GM18505 (cell line): ENCODE results near the gene SPATA16.
"Not testable (repeated sequence)": the region's sequence is repeated elsewhere in the genome, so short reads cannot be mapped to it uniquely, and the experiment has no call there.

Experiments used
- ATAC-seq: cut with Tn5 transposase; IDR thresholded peaks from one replicate; pipeline ENCODE4 v1.9.1; 2021; ENCODE audit not compliant: unreplicated experiment
- POLR2A ChIP-seq: IDR thresholded peaks from 4 replicates; pipeline ENCODE4 v1.6.1; 2011; ENCODE audit warnings: borderline replicate concordance; ENCODE audit not compliant: insufficient read depth, insufficient read length; ENCODE audit errors: extremely low read depth

SPATA16 gene

DNA sequence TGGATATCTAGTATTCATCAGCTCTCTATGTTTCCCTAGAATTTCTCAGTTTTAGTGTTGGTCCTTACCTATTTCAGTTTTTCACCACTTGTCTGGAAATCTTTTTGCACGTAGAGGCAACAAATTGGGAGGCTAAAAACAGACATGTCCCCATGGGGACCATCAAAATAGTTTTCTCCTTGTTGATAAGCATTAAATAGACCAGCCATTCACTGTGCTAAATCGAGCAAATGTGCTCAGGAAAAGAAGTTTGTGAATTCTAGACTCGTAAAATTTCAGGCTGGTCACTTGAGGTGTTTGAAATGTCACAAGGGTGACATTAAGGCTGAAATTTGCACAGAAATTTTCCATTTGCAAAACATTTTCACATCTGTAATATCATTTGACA, 102.6 kb downstream of the SPATA16 start:
- no peak for ATAC-seq
- TF ChIP-seq POLR2A: no peak

DNA sequence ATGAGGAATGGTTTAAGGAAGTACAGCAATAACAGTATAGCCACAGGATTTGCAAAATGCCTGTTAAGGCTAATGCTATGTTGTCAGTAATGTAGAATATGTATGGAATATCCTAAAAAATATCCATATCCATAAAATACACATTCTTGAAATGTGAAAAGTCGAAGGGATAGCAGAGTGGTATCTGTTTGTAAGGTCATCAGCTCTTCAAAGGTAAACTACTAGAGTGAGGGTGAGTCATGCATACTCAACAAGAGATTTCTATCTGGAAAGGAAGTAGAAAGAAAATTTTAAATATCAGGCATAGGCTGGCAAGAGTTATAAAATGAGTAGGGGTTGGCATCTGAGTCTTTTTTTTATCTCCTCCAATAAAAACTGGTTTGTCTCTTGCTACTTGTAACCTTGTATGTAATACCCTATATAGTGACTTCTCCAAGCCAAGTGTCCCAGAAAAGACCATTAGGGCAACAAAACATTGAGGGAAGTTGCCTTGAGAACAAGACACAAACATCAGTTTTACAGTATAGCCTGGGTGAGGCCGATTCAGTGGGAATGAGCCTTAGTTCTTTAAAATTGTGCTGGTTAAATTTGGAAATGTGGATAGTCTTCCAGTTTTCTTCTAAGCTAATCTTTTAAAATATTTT, 103.1 kb downstream of the SPATA16 start:
- TF ChIP-seq POLR2A: no peak
- ATAC-seq: no peak

DNA sequence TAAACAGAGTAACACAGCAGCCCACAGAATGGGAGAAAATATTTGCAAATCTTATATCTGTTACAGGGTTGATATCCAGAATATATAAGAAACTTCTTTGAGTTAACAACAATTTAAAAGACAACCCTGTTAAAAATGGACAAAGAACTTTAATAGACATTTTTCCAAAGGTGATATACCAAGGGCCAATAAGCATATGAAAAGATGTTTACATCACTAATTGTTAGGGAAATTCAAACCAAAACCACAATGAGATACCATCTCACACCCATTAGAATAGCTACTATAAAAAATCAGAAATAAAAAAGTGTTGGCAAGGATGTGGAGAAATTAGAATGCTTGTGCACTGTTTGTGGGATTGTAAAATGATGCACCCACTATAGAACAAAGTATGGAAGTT, 110.8 kb downstream of the SPATA16 start:
- no peak for ATAC-seq
- no peak for TF ChIP-seq POLR2A

DNA sequence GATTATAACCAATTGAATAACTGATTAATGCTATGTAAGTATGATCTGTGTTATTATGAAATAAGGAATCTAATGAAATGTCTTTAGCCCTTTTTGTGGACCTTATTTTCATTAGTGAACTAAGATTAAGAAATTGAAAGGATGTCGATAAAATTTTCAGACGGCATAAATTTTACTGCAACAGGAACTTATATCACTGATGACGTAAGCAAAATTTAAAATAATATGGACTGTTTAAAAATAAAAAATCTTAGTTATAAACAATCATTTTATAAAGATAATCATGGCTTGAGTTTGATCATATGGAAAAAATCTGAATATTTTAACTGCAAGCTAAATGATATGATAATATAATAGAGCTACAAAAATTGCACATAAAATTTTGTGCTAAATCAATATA, 112.7 kb downstream of the SPATA16 start:
- no peak for ATAC-seq
- TF ChIP-seq POLR2A: no peak

DNA sequence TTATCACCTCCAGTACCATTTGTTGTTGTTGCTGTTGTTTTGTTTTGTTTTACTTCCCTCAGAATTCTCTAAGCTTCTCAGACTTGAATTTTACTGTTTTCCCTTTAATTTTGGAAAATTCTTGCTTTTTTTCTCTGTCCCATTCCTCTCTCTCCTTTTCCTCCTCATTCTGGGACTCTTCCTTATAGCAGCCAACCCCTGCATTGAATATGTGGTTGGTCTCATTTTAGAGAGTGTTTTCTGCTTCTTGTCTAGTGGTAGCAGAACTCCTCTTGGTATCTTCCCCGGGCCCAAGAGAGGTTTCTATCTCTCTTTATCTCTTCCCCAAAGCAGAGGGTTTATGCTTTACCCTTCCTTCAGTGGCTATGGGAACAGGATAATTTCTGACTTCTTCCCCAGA, 113.6 kb downstream of the SPATA16 start:
- TF ChIP-seq POLR2A: no peak
- no peak for ATAC-seq

DNA sequence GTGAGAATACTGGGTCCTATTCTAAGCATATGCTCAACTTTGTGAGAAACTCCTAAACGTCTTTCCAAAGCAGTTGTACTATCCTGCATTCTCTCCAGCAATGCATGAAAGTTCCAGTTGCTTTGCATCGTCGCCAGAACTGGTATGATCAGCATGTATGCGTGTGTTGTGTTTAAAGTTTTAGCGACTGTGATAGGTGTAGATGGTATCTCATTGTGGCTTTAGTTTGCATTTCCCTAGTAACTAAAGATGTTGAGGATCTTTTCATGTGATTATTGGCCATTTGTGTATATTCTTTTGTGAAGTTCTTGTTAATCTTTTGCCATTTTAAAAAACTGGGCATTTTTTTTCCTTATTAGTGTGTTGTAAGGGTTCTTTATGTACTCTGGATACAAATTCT, 115.1 kb downstream of the SPATA16 start:
- no peak for ATAC-seq
- no peak for TF ChIP-seq POLR2A

DNA sequence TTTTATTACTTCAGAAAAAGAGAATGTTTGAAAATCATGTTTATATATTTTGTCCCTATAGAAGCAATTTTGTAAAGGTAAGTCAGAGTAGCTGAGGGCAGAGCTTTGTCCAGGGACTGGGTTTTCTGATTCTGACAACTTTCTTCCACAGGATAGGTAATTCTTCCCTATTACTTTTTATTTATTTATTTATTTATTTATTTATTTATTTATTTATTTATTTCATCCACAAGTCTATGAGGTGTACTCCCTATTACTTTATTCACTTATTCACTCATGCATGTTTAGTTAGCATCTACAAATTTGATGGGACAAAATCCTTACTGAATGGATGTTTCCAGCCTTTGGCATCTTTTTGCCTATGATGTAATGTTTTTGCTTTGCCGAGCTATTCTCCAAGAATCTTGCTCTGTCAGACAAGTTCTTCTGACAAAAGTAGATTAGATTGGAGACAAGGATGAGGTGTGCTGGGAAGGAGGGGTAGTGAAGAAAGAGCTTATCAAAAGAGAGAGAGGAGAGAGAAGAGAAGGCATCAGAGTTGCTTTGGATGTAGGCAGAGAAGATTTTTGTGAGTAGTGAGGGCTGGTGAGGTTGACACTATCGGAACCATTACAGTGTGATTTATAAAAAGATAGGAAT, 119.4 kb downstream of the SPATA16 start:
- no peak for TF ChIP-seq POLR2A
- no peak for ATAC-seq

DNA sequence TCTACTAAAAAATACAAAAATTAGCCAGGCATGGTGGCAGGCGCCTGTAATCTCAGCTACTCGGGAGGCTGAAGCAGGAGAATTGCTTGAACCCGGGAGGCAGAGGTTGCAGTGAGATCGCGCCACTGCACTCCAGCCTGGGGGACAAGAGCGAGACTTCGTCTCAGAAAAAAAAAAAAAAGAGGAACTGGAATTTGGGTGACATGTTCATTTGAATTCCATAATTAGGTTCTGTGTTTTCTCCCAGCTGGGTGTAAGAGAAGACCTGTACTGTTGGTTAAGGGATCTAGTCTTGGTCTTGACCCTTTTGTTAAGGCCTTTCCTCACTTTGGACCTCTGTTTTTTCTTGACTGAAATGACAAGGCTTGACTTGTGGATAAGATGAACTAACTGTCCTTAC, 120.9 kb downstream of the SPATA16 start:
- ATAC-seq: not testable (repeated sequence)

DNA sequence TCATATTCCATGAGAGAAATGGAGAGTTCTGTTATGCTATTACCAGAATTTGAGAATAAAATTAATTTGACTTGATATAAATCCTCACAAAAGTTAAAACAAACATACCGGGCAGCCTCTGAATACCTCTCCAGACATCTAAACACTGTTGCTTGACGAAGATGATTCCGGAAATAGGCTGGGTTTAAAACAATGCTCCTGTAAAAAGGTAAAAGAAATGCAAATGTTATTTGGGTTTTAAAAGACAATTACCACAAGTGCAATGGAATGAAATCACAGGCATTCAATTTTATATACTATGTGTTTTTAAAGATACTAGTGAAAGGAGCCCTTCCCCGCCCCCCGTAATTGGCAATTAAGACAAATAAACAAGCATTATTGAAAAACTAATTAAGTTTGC, 121.7 kb downstream of the SPATA16 start:
- no peak for TF ChIP-seq POLR2A
- ATAC-seq: no peak

DNA sequence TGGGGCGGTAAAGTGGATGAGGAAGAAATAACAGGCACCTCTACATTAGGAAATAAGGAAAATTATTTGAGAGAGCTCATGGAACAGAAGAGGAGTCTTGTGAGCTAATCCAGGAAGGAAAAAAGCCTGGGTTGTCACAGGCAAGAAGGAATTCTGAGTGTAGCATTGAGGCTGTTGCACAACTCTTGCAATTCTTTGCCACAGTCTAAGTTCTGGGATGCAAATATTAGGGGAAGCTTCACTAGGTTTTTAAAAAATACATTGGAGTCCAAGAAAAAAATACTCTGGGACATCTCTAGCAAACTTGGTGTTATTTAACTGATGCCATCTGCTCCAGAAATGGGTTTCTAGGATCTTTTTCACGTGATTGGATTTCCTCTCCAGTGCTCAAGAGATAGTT, 122.3 kb downstream of the SPATA16 start:
- no peak for ATAC-seq
- no peak for TF ChIP-seq POLR2A

DNA sequence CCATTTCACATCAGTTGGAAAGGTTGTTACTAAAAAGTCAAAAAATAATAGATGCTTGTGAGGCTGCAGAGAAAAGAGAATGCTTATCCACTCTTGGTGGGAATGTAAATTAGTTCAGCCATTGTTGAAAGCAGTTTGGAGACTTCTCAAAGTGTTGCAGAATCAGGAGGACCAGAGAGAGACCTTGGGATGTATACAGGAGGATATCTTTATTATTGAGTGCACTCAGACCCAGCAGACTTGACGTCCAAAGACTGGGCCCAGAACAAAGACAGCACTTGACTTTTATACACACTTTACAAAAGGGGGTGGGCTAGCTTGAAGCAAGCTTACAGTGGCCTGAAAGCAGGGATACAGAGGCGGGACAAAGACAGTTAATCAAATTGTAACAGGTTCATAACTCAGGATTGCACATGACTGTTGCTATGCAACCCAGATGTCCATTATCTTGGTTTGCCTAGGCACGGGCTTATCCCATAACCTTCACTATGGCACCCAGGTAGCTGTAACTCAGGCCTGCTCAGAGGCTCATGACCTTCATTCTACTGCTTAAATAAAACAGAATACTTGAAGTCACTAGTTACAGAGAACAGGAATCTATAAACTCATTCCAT, 127.7 kb downstream of the SPATA16 start:
- no peak for TF ChIP-seq POLR2A

DNA sequence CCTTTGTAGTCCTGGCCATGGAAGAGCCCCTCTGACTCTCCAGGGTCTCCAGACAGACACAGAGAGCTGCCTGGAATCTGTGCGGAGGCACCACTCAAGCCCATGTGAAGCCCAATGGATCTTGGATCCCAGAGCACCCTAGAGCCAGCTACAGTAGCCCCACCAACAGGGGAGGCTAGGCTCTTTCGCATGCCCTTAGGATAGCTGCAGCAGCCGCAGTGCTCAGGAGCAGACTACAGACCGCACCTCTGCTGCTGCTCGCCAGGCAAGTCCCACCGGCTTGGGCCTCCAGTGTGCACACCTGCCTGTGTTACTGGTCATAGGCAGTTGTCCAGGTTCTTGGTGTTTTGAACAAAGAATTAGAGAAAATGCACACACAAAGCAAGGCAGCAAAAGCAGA, 131.6 kb downstream of the SPATA16 start:
- no peak for TF ChIP-seq POLR2A
- ATAC-seq: no peak

More for the DNA sequence above, 127.7 kb downstream of the SPATA16 start:
- ATAC-seq: no peak

DNA sequence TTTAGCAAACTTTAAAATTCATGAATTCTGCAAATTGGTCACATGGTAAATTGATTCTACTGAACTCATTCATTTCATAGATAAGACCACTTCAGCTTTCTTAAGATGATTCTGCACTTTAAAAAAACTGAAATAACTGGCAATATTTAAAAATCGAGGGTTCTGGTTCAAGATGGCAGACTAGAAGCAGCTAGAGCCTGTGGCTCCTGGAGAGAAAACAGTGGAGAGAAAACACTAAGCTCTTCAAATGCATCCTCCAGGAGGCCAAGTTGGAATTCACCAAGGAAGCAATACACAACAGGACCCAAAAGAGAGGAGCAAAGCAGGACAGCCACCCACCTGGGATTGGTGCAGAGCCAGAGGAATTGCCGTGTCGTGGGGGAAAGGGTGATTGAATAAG, 132.1 kb downstream of the SPATA16 start:
- no peak for TF ChIP-seq POLR2A
- ATAC-seq: no peak

DNA sequence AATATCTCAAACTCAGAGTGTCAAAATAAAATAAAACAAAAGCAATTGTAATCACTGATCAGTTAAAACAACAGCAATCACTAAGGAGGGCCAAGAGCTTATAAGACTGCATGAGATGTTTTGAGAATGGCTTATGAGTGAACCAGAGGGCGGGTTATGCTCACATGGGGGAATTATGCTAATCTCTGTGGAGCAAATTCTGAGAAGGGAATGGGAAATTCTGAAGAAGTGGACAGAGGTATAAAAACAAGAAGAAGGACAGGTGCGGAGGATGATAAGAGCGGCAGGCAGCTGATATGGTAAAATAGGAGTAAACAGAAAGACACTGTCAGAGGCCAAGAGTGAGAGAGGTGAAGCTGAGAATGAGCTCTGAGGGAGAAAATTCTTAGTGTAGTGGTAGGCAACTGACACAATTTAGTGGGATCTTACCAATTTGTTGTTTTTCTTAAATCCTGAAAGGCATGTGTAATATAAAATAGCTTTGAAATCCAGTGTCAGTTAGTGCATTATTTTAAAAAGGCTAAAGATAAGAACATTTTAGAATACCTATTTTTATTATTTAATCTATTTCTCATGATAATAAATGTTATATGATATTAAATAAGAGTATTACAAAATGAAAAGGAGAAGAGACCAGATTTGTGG, 133.8 kb downstream of the SPATA16 start:
- TF ChIP-seq POLR2A: no peak

More for the DNA sequence above, 133.8 kb downstream of the SPATA16 start:
- ATAC-seq: no peak
